Astrocyte of the spinal cord (primary cell): Measurements from ENCODE around the gene BRF1.

Experiments used
- DNase-seq: peaks from one replicate; pipeline ENCODE4 v3.0.0; 2011; ENCODE audit warnings: low read depth, low spot score
- H3K4me3 ChIP-seq: 2 replicates; pipeline ENCODE4 v1.5.1; 2011; ENCODE audit warnings: low read depth, mild to moderate bottlenecking, low read length, moderate library complexity
- CTCF ChIP-seq: IDR thresholded peaks from 2 replicates; pipeline ENCODE4 v1.5.1; 2012; ENCODE audit warnings: low read depth, mild to moderate bottlenecking, low read length, inconsistent platforms
- in situ Hi-C: cut with HindIII; loops from 2 replicates; pipeline ENCODE4 v1.10.0; 2017; ENCODE audit warnings: low sequenced_read_pairs

Gene BRF1

GRCh38 chr14:105161964-105162668 is 138.7 kb downstream of the BRF1 start:
- no peak overlapping the region for H3K4me3 ChIP-seq
- no peak for TF ChIP-seq CTCF
- DNase-seq: no peak
- in situ Hi-C loops: no loop called here

GRCh38 chr14:105161309-105161708 is 139.5 kb downstream of the BRF1 start:
- no peak overlapping the region for H3K4me3 ChIP-seq
- in situ Hi-C loops: no loop called here
- no peak for DNase-seq
- TF ChIP-seq CTCF: no peak

- in situ Hi-C loops: no loop called here
- no peak overlapping the region for H3K4me3 ChIP-seq
- no peak for TF ChIP-seq CTCF
- no peak for DNase-seq
These were observed 140.0 kb downstream of the BRF1 start for GRCh38 chr14:105160776-105161175.

GRCh38 chr14:105159344-105159743 is 141.5 kb downstream of the BRF1 start:
- no peak for TF ChIP-seq CTCF
- in situ Hi-C loops: no loop called here
- no peak overlapping the region for H3K4me3 ChIP-seq
- DNase-seq: no peak
